Activated naive CD8-positive, alpha-beta T cell treated with anti-CD3 and anti-CD28 coated beads, Interleukin-2, amount 50 U/mL, for 24 hours (primary cell): ENCODE data around the gene AP1G1.
A peak's percentile ranks its signal among the peaks of the same experiment; 100 is the strongest.

Experiments
- ATAC-seq: fragments of 150-1000 bp; cut with Tn5 transposase; one replicate; pipeline ENCODE4 v1.10.0; 2021
- DNase-seq: peaks from one replicate; pipeline ENCODE4 v3.0.0; 2021
- H3K27ac Mint-ChIP-seq: one replicate; pipeline ENCODE4 v1.8.0; 2021; ENCODE audit warnings: mild to moderate bottlenecking, mixed read lengths
- H3K27me3 Mint-ChIP-seq: one replicate; pipeline ENCODE4 v1.8.0; 2021; ENCODE audit warnings: mixed read lengths
- H3K36me3 Mint-ChIP-seq: one replicate; pipeline ENCODE4 v1.8.0; 2021; ENCODE audit warnings: low read depth, mixed read lengths
- H3K4me1 Mint-ChIP-seq: one replicate; pipeline ENCODE4 v1.8.0; 2021; ENCODE audit warnings: mixed read lengths
- H3K4me3 Mint-ChIP-seq: one replicate; pipeline ENCODE4 v1.8.0; 2021; ENCODE audit warnings: mild to moderate bottlenecking, moderate library complexity, mixed read lengths
- H3K9me3 Mint-ChIP-seq: one replicate; pipeline ENCODE4 v1.8.0; 2021; ENCODE audit warnings: mixed read lengths

The AP1G1 gene

DNA sequence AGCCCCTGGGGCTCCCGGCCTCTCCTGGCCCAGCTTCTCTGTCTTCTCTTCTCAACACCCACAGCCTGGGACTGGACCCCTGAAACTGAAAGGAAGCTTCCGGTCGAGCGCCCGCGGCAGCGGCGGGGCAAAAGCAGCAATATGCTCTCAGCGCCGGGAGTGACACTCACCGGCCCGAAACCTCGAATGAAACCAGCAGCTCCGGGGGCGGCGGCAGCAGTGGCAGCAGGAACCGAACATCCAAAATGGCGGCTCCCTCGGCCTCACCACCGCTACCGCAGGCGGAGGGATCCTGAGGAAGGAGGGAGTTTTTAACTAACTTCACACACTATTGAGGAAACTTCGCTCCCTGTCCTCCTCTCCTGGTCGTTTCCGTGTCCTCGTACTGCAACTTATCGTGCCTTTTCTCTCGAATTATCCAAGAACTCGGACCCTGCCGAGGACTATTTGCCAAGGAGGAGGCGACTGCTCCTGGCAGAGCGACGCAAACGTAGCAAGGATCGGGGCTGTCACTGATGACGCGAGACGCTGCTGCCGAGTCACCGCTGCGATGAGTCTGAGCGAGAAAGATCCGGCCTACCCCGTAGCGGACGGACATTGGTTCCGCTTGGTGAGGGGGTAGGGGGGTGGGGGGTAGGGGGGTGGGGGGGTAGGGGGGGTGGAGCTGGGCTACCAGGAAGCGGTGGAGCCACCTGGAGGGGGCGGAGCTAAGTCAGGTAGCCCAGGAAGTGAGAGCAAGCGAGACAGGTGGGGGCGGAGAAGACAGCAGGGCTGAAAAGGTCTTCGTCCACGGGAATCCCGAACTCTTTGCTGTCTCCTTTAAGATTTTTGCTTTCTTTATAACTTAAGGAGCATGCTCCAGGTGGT lies at the start of gene AP1G1:
Gene AP1G1, minus strand, starts transcription at position 242 of the 867 bp plus-strand sequence. CDS start 19,355 bp downstream, outside the sequence.
- ATAC-seq (peak; percentile 98), DNase-seq (peak; percentile 89)
- Mint-ChIP-seq H3K4me1 (peaks cover 37% of the 10 kb centered on the region), H3K36me3 (peaks cover 5% of the 10 kb centered on the region), H3K4me3 (peak within 1 kb of the TSS; percentile 94), H3K27ac (peak within 1 kb of the TSS; percentile 100), H3K27me3 (no peaks in the 10 kb centered on the region), H3K9me3 (no peaks in the 10 kb centered on the region)

DNA sequence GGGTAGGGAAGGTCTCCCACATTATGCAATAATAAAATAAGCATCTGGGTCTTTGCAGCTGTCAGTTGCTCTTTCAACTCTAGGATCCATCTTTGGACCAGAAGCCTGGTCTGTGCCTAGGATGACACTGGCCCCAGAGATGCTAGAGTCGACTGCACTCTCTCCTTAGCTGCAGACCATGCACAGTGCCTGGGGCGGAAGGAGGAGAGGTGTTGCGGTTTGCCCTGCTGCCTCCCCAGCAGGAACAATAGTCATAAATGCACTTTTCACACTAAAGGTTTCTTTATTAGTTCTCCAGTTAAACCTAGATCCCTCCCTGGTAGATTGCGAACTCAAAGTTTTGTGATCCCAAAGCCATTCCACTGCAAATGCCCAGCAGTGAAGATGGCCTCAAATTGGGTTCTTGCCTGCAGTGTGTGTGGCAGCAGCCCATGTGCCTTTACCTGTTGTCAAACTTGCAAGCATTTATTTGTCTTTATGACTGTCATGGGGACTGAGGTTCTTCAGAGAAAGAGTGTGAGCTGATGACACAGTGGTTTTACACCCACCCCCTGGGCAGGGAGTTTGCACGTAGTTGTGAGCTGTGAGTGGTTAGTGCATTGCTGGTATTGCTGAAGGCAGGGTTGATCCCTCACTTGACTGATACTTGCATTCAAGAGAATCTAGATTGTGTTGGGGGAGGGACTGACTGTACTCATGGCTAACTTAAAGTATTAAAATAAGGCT lies 47.5 kb upstream of the AP1G1 start:
- peak overlapping the region; percentile 48 for H3K27ac Mint-ChIP-seq
- peaks cover 31% of the 10 kb centered on the region for H3K4me1 Mint-ChIP-seq
- ATAC-seq (peak; percentile 72), DNase-seq (no peak)
- H3K36me3 Mint-ChIP-seq, result peaks cover 4% of the 10 kb centered on the region
- H3K9me3 Mint-ChIP-seq, result no peaks in the 10 kb centered on the region
- H3K27me3 Mint-ChIP-seq, result no peaks in the 10 kb centered on the region
- no peak overlapping the region for H3K4me3 Mint-ChIP-seq

DNA sequence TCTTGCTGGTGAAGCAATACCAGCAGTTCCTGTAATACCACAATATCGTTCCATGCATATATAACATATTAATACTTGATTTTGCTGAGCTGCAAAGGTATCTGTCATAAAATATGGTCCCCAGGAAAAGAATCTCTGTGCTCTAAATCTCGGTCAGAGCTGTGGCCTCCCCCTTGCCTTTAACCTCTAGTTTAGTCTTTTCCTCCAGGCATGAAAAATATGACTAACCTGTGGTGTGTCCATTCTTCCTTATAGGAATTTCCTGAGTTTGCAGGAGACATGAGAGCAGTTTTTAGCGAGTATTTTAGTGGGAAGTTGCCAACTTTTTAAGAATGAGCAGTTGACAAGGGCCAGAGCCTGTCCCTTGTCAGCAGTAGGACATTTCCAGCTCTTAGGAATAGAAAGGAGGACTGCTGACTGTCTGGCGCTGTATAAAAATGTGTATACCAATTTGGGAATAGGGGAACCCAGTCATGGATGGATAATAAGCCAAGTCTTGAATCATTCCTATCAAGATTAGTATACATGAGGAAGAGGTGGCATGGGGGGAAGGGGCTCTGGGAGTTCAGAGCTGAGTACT lies 45.8 kb upstream of the AP1G1 start:
- H3K27ac Mint-ChIP-seq, result no peak overlapping the region
- DNase-seq (no peak), ATAC-seq (no peak)
- no peaks in the 10 kb centered on the region for H3K27me3 Mint-ChIP-seq
- H3K4me1 Mint-ChIP-seq, result peaks cover 31% of the 10 kb centered on the region
- peaks cover 11% of the 10 kb centered on the region for H3K36me3 Mint-ChIP-seq
- no peak overlapping the region for H3K4me3 Mint-ChIP-seq
- no peaks in the 10 kb centered on the region for H3K9me3 Mint-ChIP-seq

DNA sequence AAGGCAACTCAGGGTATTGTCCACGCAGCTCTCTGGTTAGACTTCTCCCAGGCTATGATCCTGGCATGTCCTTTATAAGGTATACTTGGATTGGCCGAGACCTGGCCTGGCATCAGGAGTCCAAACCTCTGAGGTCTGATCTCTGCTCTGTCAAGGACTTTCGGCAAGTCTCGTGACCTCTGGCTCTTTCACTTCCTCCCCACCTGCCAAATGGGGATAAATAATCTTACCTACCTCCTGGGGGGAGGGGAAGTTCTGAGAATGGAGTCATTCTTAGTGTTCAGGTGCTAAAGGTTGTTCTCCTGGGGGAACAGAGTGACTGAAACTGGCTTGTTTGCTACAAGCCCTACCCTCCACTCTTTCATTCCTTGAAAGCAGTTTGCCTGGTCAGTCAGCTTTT lies 44.8 kb upstream of the AP1G1 start:
- H3K9me3 Mint-ChIP-seq, result no peaks in the 10 kb centered on the region
- H3K27me3 Mint-ChIP-seq, result no peaks in the 10 kb centered on the region
- ATAC-seq (no peak), DNase-seq (no peak)
- H3K4me1 Mint-ChIP-seq, result peaks cover 31% of the 10 kb centered on the region
- H3K4me3 Mint-ChIP-seq, result no peak overlapping the region
- peak overlapping the region; percentile 50 for H3K27ac Mint-ChIP-seq
- H3K36me3 Mint-ChIP-seq, result peaks cover 16% of the 10 kb centered on the region

DNA sequence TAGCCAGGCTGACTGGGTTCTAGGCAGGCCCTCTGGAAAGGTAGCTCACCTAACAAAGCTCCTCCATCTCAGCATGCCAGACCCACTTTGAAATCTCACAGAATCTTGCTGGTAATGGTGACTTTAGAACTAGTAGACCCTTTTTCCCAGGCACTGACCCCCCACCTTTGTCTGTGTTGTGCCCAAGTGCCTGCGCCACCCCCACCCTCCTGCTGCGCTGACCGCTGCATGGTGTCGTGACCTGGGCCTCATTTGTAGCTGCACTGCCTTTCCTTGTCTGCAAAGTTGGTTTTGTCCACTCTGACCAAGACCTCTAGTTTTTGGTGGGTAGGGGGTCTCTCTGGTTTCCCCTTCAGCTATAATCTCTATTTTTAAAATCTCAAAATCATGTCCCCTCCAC lies 43.9 kb upstream of the AP1G1 start:
- Mint-ChIP-seq H3K4me3 (no peak overlapping the region), H3K4me1 (peaks cover 33% of the 10 kb centered on the region), H3K27ac (no peak overlapping the region), H3K9me3 (no peaks in the 10 kb centered on the region), H3K27me3 (no peaks in the 10 kb centered on the region), H3K36me3 (peaks cover 21% of the 10 kb centered on the region)
- no peak for DNase-seq
- no peak for ATAC-seq

DNA sequence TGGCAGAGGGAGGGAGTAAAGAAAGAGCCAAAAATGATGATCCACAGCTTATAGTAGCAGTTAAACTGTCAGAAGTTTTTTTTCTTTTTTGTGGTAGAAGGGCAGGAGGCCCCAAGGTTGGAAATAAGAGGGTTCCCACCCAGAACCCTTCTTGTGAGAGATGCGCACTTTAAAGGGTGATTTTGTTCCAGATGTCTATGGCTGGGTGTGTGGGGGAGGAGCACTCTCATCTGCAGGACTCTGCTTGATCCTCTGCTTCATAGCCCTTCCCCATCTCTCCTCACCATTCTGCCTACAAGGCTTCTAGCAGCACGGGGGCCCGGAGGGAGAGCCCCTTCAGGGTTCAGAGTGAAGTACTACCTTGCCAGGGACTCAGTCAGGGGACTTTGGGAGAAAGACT lies 43.5 kb upstream of the AP1G1 start:
- DNase-seq, result no peak
- Mint-ChIP-seq H3K9me3 (no peaks in the 10 kb centered on the region), H3K4me1 (peaks cover 37% of the 10 kb centered on the region), H3K4me3 (no peak overlapping the region), H3K27ac (no peak overlapping the region), H3K27me3 (no peaks in the 10 kb centered on the region), H3K36me3 (peaks cover 21% of the 10 kb centered on the region)
- no peak for ATAC-seq

DNA sequence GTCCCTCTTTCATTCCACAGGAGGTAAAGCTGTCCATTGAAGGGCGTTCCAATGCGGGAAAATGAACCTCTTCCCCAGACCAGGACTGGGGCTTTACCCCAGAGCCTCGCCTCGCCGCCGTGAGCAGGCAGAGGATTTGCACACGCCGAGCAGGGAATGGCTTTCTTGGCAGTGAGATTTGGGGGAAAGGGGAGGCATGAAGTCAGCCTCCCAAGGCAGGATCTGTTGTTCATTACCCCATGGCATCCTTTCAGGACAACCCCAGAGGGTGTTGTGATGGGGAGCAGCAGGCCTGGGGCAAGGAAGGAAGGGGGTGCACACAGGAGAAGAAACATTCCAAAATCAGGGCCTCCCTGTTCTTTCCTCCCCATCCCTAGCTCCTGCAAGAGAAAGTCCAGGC lies 43.1 kb upstream of the AP1G1 start:
- H3K36me3 Mint-ChIP-seq, result peaks cover 21% of the 10 kb centered on the region
- DNase-seq (no peak), ATAC-seq (no peak)
- H3K4me1 Mint-ChIP-seq, result peaks cover 41% of the 10 kb centered on the region
- H3K4me3 Mint-ChIP-seq, result no peak overlapping the region
- H3K27me3 Mint-ChIP-seq, result no peaks in the 10 kb centered on the region
- H3K9me3 Mint-ChIP-seq, result no peaks in the 10 kb centered on the region
- H3K27ac Mint-ChIP-seq, result no peak overlapping the region

DNA sequence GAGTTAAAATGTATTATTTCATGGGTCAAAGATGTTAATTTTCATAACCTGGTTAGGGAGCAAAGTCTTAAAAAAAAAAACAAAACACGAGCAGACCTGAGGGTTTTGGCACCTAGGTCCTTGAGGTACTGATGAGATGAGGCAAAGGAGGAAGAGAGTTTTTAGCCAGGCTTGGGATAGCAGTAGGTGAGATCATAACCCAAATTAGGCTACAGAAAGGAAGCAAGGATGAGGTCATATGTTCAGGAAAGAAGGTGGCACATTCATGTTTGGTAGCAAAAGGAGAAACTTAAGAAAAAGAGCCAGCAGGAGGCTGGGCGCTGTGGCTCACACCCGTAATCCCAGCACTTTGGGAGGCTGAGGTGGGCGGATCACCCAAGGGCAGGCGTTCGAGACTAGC lies 40.0 kb upstream of the AP1G1 start:
- peaks cover 32% of the 10 kb centered on the region for H3K4me1 Mint-ChIP-seq
- no peak overlapping the region for H3K27ac Mint-ChIP-seq
- no peaks in the 10 kb centered on the region for H3K9me3 Mint-ChIP-seq
- no peaks in the 10 kb centered on the region for H3K27me3 Mint-ChIP-seq
- peaks cover 19% of the 10 kb centered on the region for H3K36me3 Mint-ChIP-seq
- H3K4me3 Mint-ChIP-seq, result no peak overlapping the region
- ATAC-seq (no peak), DNase-seq (no peak)

DNA sequence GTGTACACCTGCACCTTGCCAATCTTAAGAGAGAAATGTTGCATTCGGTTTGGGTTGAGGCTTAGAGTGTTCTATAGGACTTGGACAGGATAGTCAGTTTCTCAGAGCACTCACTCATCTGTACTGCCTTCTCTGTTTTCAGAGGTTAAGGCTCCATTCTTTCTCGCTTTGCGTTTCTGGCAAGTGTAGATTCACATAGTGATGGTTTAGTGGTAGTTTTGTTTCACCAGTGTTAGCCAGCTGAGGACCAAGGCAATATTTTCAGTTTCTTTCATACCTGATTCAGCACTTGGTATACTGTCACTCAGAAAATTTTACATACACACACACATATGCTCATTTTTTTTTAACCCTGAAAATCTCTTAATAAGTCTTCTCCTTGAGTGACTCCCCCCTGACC lies 38.5 kb upstream of the AP1G1 start:
- peaks cover 19% of the 10 kb centered on the region for H3K36me3 Mint-ChIP-seq
- H3K4me3 Mint-ChIP-seq, result peak overlapping the region; percentile 90
- H3K4me1 Mint-ChIP-seq, result peaks cover 30% of the 10 kb centered on the region
- no peaks in the 10 kb centered on the region for H3K9me3 Mint-ChIP-seq
- DNase-seq, result no peak
- peak overlapping the region; percentile 74 for H3K27ac Mint-ChIP-seq
- H3K27me3 Mint-ChIP-seq, result no peaks in the 10 kb centered on the region
- no peak for ATAC-seq

DNA sequence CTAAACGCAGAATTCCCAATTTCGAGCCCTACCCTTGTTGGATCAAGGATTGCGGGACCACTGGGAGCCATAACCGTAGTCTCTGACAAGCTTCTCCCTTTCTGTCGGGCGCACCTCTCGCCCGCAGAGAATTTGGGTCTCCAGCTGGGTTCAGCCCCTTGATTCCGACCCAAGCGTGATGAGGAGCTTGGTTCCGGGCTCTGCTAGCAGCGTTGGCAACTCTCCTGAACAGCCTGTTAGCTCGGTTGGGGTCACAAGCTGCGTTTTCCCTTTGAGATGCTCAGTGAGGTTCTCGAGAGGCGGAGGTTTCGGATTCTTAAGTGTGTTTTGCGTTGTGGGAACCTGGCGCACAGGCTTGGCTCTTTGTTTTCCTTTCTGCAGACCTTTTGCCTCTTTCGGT lies 37.8 kb upstream of the AP1G1 start:
- Mint-ChIP-seq H3K9me3 (no peaks in the 10 kb centered on the region), H3K36me3 (peaks cover 19% of the 10 kb centered on the region), H3K4me3 (peak overlapping the region; percentile 90), H3K27me3 (no peaks in the 10 kb centered on the region), H3K4me1 (peaks cover 33% of the 10 kb centered on the region), H3K27ac (peak overlapping the region; percentile 74)
- ATAC-seq (no peak), DNase-seq (peak; percentile 9)

DNA sequence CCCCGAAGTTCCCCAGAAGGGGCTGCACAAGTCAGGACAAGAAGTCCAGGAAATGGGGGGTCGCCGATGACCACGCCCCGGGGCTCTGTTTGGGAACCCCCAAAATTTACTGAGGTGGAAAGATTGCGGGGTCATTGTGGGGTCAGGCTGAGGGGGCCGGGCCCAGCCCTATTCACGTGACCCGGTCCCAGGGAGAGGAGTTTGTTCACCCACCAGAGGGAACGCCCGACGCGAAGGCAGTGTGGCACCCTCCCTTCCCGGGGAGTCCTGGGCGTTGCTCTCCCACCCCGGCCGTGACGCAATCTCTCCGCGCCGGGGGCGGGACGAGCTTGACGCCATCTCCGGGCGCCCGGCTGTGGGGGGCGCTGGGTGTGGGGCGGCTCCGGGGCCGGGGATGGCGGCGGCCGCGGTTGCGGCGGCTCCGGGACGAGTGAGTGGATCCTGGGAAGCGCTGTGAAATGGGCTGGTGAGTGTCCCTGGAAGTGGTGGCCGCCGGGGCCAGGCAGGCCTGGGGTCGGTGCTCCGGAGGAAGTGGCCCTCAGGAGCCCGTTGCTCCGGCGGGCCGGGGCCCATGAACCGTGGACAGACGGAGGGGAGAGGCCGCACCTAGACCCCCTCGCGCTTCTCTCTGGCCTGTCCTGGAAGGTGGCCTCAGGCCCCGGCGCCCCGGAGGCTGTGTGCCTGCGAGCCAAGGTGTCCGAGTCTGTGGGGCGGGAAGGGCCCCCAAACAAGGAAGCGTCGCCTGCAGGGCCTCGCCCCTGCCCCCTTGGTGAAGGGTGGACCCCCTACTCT lies 37.2 kb upstream of the AP1G1 start, which contains the start of gene ATXN1L:
Gene ATXN1L, plus strand, starts transcription at position 338 of the 792 bp plus-strand sequence. CDS start 3,765 bp downstream, outside the sequence.
- Mint-ChIP-seq H3K4me1 (peaks cover 33% of the 10 kb centered on the region), H3K27ac (peak within 1 kb of the TSS; percentile 94), H3K27me3 (no peaks in the 10 kb centered on the region), H3K4me3 (peak within 1 kb of the TSS; percentile 90), H3K9me3 (no peaks in the 10 kb centered on the region), H3K36me3 (peaks cover 17% of the 10 kb centered on the region)
- ATAC-seq, result peak; percentile 96
- peak; percentile 96 for DNase-seq

DNA sequence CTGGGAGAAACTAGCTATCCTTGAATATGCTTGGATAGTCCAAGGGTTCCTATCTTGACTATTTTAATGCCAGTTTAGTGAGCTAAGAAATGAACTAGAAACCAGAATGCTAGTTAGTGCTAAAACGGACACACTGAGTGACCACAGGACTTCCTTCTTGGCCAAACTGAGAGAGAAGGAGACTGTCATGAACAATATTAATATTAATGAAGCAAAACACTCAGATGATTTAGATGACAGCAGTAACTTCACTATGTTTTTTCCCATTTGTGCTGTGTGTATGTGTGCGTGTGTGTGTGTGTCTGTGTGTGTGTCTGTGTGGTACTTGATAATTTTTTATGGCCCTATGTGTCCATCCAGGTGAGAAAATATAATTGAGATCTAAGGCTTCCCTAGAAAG lies 34.9 kb upstream of the AP1G1 start:
- ATAC-seq (no peak), DNase-seq (no peak)
- H3K27ac Mint-ChIP-seq, result no peak overlapping the region
- H3K4me3 Mint-ChIP-seq, result no peak overlapping the region
- no peaks in the 10 kb centered on the region for H3K9me3 Mint-ChIP-seq
- peaks cover 33% of the 10 kb centered on the region for H3K4me1 Mint-ChIP-seq
- H3K27me3 Mint-ChIP-seq, result no peaks in the 10 kb centered on the region
- peaks cover 6% of the 10 kb centered on the region for H3K36me3 Mint-ChIP-seq

DNA sequence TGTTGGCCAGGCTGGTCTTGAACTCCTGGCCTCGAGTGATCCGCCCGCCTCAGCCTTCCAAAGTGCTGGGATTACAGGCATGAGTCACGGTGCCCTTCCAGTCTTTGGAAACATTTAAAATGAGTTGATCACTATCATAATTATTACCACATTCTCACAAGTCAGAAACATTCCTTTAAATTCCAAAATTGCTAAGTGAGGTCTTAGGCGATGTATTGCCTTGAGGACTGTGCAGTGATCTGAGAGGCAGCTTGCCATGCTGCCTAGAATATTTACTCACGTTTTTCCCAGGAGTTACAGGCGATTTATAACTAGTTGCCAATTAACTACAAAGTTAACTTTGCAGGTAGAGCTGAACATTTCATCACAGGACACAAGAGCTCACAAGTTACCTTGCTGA lies 31.4 kb upstream of the AP1G1 start:
- DNase-seq, result no peak
- H3K4me3 Mint-ChIP-seq, result no peak overlapping the region
- no peaks in the 10 kb centered on the region for H3K36me3 Mint-ChIP-seq
- no peak for ATAC-seq
- H3K9me3 Mint-ChIP-seq, result no peaks in the 10 kb centered on the region
- H3K4me1 Mint-ChIP-seq, result peaks cover 14% of the 10 kb centered on the region
- H3K27me3 Mint-ChIP-seq, result no peaks in the 10 kb centered on the region
- no peak overlapping the region for H3K27ac Mint-ChIP-seq

DNA sequence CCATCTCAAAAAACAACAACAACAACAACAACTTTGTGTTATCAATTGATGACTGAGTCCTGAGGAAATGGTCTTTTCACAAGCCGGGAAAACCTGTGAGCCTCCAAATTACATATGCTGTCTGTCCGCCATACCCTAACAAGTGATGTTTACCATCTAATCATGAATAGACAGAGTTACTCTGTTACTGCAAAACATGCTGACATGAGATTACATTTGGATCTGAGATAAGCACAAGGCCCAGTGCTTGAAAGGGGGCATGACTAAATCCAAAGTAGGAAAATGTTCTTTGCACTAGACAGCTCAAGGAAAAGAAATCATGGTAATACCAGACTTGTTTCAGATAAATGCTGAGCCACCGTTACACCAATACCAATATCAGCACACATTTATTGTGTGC lies 28.5 kb upstream of the AP1G1 start:
- H3K4me1 Mint-ChIP-seq, result peaks cover 4% of the 10 kb centered on the region
- H3K9me3 Mint-ChIP-seq, result no peaks in the 10 kb centered on the region
- H3K27ac Mint-ChIP-seq, result no peak overlapping the region
- H3K27me3 Mint-ChIP-seq, result no peaks in the 10 kb centered on the region
- DNase-seq (no peak), ATAC-seq (no peak)
- no peak overlapping the region for H3K4me3 Mint-ChIP-seq
- H3K36me3 Mint-ChIP-seq, result no peaks in the 10 kb centered on the region
